Amniotic epithelial cell (primary cell): ENCODE results near the gene SLIT3.

Experiments
- DNase-seq: peaks from one replicate; pipeline ENCODE4 v3.0.0-alpha.2; 2010; ENCODE audit warnings: low read depth

SLIT3 gene

GRCh38 chr5:168827636-168828035 is 473.3 kb downstream of the SLIT3 start:
- no peak for DNase-seq

GRCh38 chr5:168826246-168826725 is 474.7 kb downstream of the SLIT3 start:
- no peak for DNase-seq

DNA sequence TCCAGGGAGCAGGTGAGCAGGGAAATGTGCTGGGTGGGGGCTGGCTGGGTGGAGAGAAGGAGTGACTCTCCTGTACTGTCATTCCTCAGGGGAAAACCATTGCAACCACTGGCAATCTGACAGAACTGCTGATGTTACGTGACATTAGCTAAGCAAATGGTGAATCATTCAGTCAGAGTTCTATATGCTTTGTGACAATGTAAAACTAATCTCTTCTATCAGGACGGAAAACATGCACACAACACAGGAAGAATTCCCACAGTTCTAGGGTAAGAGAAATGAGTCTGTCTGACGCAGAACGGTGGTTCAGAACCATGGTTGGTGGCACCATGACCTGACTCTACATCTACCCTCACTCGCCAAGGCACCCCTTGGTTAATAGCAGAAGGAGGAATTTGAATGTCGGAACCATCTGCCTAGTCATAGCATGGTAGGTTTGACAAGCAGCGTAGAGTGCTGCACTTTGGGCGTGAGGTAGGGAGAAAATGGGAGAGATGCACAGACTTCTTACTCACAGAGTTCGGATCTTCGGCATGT is 478.1 kb downstream of the SLIT3 start:
- peak; percentile 14 for DNase-seq

GRCh38 chr5:168822248-168822744 is 478.6 kb downstream of the SLIT3 start:
- DNase-seq: no peak

GRCh38 chr5:168820874-168821273 is 480.1 kb downstream of the SLIT3 start:
- DNase-seq: no peak

- DNase-seq: no peak
Observed at GRCh38 chr5:168819004-168819621, 481.8 kb downstream of the SLIT3 start.

DNA sequence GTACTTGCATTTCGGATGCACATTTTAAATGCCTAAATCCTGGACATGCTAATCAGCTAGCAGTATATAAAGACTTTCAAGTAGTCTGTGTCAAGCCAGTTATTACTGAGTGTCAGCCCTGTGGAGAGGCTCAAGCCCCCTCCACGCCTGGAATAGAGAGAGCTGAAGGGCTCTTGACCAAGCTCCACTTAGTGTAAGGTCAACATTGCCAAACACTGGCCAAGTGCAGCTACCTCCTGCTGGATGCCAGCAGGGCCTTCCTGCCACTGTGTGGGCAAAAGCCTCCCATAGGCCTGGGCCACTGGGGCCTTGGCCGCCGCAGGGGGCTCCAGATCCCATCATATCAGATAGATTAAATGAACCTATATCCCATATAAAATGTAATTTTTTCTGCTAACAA is 482.4 kb downstream of the SLIT3 start:
- DNase-seq: no peak

GRCh38 chr5:168817591-168817990 is 483.3 kb downstream of the SLIT3 start:
- no peak for DNase-seq

GRCh38 chr5:168816661-168817060 is 484.3 kb downstream of the SLIT3 start:
- DNase-seq: no peak

- no peak for DNase-seq
Observed at GRCh38 chr5:168813184-168813968, 487.6 kb downstream of the SLIT3 start.

- no peak for DNase-seq
Observed at GRCh38 chr5:168810641-168811040, 490.3 kb downstream of the SLIT3 start.

- DNase-seq: no peak
Observed at GRCh38 chr5:168809218-168809617, 491.7 kb downstream of the SLIT3 start.

DNA sequence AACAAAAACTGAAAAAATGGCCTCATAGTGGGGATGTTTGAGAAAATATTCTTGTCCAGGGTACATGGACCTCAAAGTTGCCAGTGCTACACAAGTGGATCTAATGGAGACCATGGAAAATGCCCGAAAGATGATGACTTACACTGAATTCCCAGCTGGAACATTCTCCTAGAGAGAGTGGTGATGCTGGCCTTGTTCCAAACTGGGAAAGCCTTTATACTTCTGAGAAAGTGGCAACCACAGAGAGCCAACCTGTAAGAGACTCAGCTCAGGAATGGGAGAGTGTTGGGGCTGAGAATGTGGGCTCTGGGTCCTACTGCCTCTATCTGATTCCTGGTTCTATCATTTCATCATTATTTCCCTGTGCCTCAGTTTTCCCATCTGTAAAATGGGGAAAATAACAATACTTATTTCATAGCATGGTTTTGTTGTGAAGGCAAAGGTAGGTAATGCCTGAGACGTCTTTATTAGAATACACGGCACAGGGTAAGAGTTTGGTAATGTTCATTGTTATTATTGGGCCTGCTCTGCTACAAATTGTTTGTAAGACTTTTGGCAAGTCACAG is 492.8 kb downstream of the SLIT3 start:
- DNase-seq: no peak

DNA sequence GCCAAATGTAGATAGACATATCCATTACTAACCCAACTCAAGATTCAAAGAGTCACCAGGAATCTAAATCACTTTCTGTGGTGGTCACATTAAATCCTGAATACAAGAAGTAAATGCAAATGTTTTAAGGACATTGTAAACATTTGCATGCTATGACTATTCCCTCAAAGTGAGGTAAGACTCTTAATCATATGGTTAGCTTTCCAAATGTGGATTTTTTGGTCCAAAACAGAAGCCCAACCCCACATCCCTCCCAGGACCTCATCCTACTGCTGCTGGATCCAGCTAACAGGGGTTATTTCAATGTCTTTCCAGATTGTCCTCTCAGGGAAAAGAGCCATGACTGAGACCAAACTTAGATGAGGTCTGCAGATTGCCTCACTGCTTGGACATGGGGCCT is 493.7 kb downstream of the SLIT3 start:
- no peak for DNase-seq

DNA sequence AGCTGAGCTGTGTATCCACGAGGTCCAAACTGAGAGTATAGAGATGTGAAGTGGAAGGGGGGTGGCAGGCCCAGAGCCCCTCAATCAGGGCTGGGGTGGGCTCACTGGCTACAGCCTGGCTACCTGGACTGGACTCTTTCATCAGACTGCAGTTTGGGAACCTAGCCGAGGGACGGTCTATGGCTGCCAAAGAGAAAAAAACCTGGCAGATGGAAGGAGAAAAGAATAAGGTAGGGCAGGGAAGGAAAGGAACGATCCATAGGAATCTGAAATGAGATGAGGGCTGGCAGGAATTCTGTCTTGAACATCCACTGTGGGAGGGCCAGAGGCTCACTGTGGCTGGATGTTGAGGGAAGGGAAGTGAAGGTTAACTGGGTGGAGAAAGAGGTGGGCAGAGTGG is 497.4 kb downstream of the SLIT3 start:
- DNase-seq: no peak

- no peak for DNase-seq
Observed at GRCh38 chr5:168802337-168802736, 498.6 kb downstream of the SLIT3 start.

- no peak for DNase-seq
Observed at GRCh38 chr5:168801567-168801966, 499.4 kb downstream of the SLIT3 start.

DNA sequence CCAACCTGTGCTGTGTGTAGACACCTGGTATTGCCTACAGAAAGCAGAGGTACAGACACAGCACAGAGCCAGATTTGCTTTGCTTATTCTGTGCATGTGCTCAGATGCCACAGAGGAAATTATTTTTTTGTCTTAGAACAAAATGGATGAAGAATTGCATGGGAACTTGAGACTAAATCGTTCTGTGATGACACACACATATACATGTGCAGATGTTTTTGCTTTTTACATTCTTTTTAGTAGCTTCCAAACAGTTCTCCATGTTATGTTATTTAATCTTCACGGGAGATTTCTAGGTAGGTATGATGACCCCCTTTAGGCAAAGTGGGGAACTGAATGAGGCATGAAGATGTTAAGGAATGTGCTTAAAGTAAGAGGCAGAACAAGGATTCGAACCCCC is 500.2 kb downstream of the SLIT3 start:
- DNase-seq: no peak

DNA sequence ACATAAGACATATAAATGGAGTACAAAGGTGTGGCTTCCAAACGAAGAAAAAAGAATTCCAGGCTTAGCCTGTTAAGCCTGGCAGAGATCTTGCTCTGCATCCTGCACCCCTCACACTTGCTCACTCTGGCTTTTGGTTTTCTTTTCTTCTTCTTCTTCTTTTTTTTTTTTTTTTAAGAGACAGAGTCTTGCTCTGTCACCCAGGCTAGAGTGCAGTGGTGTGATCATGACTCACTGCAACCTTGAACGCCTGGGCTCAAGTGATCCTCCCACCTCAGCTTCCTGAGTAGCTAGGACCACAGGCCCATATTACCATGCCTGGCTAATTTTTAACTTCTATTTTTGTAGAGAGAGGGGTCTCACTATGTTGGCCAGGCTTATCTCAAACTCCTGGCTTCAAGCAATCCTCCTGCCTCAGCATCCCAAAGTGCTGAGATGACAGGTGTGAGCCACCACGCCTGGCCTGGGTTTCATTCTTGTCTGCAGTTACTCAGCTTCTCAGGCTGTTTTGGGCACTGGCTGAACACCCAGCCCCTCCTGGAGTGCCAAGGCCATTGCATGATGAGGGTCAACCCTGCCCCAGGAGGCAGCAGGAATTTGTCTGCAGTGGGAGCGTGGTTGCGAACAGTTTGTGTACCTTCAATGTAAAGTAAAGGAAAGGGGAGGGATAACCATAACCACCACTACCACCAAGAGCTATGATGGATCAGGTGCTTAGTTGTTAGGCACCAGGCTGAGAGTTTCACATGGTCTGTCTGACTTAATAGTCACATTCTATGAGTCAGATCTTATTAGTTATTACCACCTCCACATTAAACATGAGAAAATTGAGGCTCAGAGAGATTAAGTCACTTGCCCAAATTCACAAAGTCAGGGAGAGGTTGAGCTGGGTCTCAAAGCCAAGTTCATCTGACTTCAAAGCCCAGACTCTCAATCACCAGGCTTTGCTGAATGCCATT is 502.6 kb downstream of the SLIT3 start:
- DNase-seq: peak; percentile 15

DNA sequence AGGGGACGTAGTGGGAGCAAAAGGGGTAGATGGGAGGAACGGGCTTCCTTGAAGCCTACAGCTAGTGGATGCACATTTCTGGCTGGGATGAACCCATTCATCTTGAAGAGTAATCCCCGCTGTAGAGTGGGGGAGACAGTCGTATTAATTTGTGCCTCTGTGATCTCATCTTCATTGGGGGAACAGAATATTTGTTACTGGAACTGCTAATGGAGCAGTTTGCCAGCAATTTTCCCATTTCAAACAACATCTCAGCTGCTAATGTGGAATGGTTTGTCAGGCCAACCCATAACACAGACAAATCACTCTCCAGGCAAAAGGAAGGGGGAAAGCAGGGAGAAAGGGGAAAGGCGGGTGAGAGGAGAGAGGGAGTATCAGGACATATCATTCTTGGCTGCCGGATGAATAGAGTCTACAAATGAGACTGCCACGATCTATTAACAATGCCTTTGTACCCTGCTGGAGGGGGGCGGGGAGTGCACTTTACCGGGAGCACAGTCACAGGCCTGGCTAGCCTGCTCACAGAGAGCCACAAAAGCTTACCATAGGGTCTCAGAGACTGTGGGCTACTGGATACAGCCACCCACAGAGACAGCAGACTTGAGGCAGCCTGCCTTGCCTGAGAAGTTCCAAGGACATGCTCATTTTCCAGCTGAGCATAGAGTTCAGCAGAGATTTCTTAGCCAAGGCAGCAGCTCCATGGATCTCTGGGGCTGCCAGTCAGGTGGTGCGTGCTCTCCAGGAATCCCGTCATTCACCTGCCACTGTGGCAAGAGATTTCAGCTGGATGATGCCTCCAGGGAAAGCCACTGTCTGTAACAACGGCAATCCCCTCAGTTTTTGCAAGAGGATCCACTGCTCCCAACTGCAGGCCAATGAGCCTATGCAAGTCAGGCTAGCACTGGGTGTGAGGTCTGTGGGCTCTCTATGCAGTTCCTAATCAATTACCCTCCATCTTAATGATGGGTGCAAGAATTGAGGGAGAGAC is 504.1 kb downstream of the SLIT3 start:
- DNase-seq: no peak
